Measurements from ENCODE around the gene HCFC1R1.
A peak's percentile ranks its signal among the peaks of the same experiment; 100 is the strongest.

DNA sequence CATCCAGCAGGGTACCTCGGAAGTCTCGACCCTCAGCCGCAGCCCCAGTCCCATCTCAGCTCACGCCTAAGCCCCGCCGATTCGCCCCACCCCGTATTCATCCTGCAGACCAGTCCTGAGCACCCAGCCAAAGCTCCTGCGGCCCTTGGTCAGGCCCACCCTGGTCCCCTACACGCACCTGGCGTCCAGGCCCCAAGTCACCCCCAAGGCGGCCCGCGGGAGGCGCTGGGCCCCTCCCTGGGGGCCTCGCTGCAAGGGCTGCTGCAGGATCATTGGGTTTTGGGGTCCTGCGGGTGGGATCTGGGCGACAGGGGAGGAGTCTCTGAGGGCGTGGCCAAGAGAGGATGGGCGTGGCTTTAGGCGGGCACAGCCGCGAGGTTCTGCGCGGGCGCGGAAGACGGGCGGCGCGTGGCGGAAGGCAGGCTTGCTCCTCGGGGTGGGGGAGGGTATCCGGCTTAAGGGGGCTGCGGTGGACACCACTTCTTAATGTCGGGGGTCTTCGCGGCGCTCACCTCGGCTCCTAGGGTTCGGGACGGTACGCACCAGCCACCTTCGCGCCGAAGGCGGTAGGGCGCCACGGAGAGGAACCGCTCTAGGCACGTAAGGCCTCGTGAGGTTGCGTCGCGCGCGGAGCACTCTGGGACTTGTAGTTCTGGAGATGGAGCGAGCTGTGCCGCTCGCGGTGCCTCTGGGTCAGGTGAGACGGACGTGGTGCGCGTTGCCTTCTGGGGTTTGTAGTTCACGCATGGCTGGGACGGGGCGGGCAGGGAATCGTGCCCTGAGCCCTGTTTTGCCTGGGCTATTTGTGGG, at the start of gene HCFC1R1, which contains the start of gene THOC6:
- peak; percentile 81 to 83 for TF ChIP-seq POLR2A (IDR thresholded peaks at IDR 0.05)
- TF ChIP-seq CTCF (IDR thresholded peaks at IDR 0.05 in 4 of 5, conservative IDR thresholded peaks at IDR 0.05 in 1 of 5) = no peak

Data from gastrocnemius medialis (tissue), 4 donors.